GM12878 (cell line): ENCODE results near the gene ABCB7. TPM values are rescaled to one million over a fixed set of nuclear protein-coding genes. Genes with fewer than 3 reads are reported as not detected.

ENCODE experiments used
- ATAC-seq: fragments of 200-7000 bp; cut with Tn5 transposase; 3 replicates; pipeline ENCODE4 v1.9.1; 2020; ENCODE audit warnings: mild to moderate bottlenecking, moderate library complexity
- BruUV-seq: library from RNA; stranded (reverse); fragments of 400-500 nt; replicated peaks from 2 replicates; lab custom pipeline; 2021; lab: Mats Ljungman, UMichigan
- CTCF ChIA-PET: fragments of 300-600 bp; sonication (Branson Sonifier 250); formaldehyde crosslinking; extraction: SDS; loops from one replicate; lab custom pipeline; 2021; ENCODE audit warnings: inconsistent platforms; lab: Yijun Ruan, JAX
- POLR2A ChIA-PET: fragments of 350-600 bp; formaldehyde crosslinking; extraction: SDS; loops from one replicate; lab custom pipeline; 2021; ENCODE audit warnings: inconsistent platforms; lab: Charles Lee
- RAD21 ChIA-PET: fragments of 300-600 bp; sonication (Branson Sonifier 250); formaldehyde crosslinking; loops from one replicate; lab custom pipeline; 2023; ENCODE audit warnings: antibody characterized with exemption; ENCODE audit not compliant: unreplicated experiment; lab: Charles Lee
- SMC1A ChIA-PET: fragments of 300-600 bp; sonication (Branson Sonifier 250); formaldehyde crosslinking; loops from one replicate; lab custom pipeline; 2023; ENCODE audit not compliant: unreplicated experiment, uncharacterized antibody; lab: Charles Lee
- DNase-seq: peaks from one replicate; pipeline ENCODE4 v3.0.0-alpha.2; 2011; ENCODE audit warnings: low read depth, low spot score
- FAIRE-seq: peaks from 3 replicates; lab custom pipeline; 2011; peaks lifted over from hg19 to GRCh38; lab: Jason Lieb, UNC
- H2AFZ ChIP-seq: 2 replicates; pipeline ENCODE4 v1.6.0; 2011; ENCODE audit warnings: low read depth, low read length, control low read depth; ENCODE audit not compliant: control insufficient read depth
- H3K27ac ChIP-seq: 2 replicates; pipeline ENCODE4 v1.5.1; 2011; ENCODE audit warnings: control low read depth; ENCODE audit not compliant: control insufficient read depth, insufficient read depth
- H3K27me3 ChIP-seq, 2 experiments: replicated peaks in 1 of 2; 2 replicates each; pipeline versions ENCODE4 v1.6.0 to v1.6.1; 2011; ENCODE audit warnings: low read length in 1 of 2; ENCODE audit not compliant: control insufficient read depth in 2 of 2, insufficient read depth in 2 of 2
- H3K36me3 ChIP-seq, 2 experiments: 2 replicates each; pipeline ENCODE4 v1.5.1; 2011; ENCODE audit warnings: low read length in 1 of 2; ENCODE audit not compliant: control insufficient read depth in 2 of 2, insufficient read depth in 2 of 2
- H3K4me1 ChIP-seq: 2 replicates; pipeline ENCODE4 v1.6.1; 2011; ENCODE audit warnings: mild to moderate bottlenecking, low read length, moderate library complexity, mixed read lengths; ENCODE audit not compliant: control insufficient read depth, insufficient read depth
- H3K4me2 ChIP-seq: 2 replicates; pipeline ENCODE4 v1.6.0; 2011; ENCODE audit warnings: control low read depth; ENCODE audit not compliant: control insufficient read depth, insufficient read depth
- H3K4me3 ChIP-seq: fragments of 200-600 bp; sonication (generic); 2 replicates; pipeline ENCODE4 v1.5.1; 2016
- H3K79me2 ChIP-seq: 2 replicates; pipeline ENCODE4 v1.6.0; 2011; ENCODE audit warnings: low read length; ENCODE audit not compliant: control insufficient read depth, insufficient read depth
- H3K9ac ChIP-seq: 2 replicates; pipeline ENCODE4 v1.8.0; 2011; ENCODE audit warnings: low read length, control low read depth, mixed read lengths; ENCODE audit not compliant: control insufficient read depth, insufficient read depth
- H3K9me3 ChIP-seq: replicated peaks from 3 replicates; pipeline ENCODE4 v1.5.1; 2011; ENCODE audit warnings: mild to moderate bottlenecking, low read length; ENCODE audit not compliant: control insufficient read depth, insufficient read depth
- H4K20me1 ChIP-seq: 2 replicates; pipeline ENCODE4 v1.6.0; 2011; ENCODE audit not compliant: control insufficient read depth, insufficient read depth
- BCL11A ChIP-seq: IDR thresholded peaks from 2 replicates; pipeline ENCODE4 v1.6.1; 2011; ENCODE audit warnings: low read depth, low read length
- CHD2 ChIP-seq: IDR thresholded peaks from 2 replicates; pipeline ENCODE4 v1.6.1; 2011; ENCODE audit warnings: low read depth, low read length, improper control_type of control experiment, borderline replicate concordance
- CREM ChIP-seq: IDR thresholded peaks from 2 replicates; pipeline ENCODE4 v1.6.1; 2014; ENCODE audit warnings: antibody characterized with exemption, low read depth
- CTCF ChIP-seq, 3 experiments: IDR thresholded peaks in 2 of 3; conservative IDR thresholded peaks in 1 of 3; 2 replicates each; pipeline ENCODE4 v1.5.1; 2011; ENCODE audit warnings: low read depth in 3 of 3, low read length in 3 of 3, mild to moderate bottlenecking in 3 of 3, control low read depth in 2 of 3, moderate library complexity in 2 of 3, inconsistent platforms in 1 of 3, mixed read lengths in 1 of 3; ENCODE audit not compliant: control insufficient read depth in 2 of 3, insufficient read depth in 1 of 3; ENCODE audit errors: extremely low read depth in 1 of 3
- ETV6 ChIP-seq, 2 experiments: fragments of 450-650 bp in 1 of 2; IDR thresholded peaks in 1 of 2; conservative IDR thresholded peaks in 1 of 2; 2 replicates each; pipeline ENCODE4 v1.6.1; 2014; ENCODE audit warnings: antibody characterized with exemption in 1 of 2, borderline replicate concordance in 1 of 2, low read depth in 1 of 2, mild to moderate bottlenecking in 1 of 2, moderate library complexity in 1 of 2
- FOXK2 ChIP-seq: fragments of 450-650 bp; IDR thresholded peaks from 2 replicates; pipeline ENCODE4 v1.6.1; 2017; ENCODE audit warnings: mild to moderate bottlenecking, moderate library complexity
- HDAC2 ChIP-seq: fragments of 200-600 bp; sonication (generic); IDR thresholded peaks from 2 replicates; pipeline ENCODE4 v1.6.1; 2017
- LARP7 ChIP-seq: fragments of 450-650 bp; IDR thresholded peaks from 2 replicates; pipeline ENCODE4 v1.6.1; 2017; ENCODE audit warnings: mild to moderate bottlenecking
- MYB ChIP-seq: fragments of 150-350 bp; IDR thresholded peaks from 2 replicates; pipeline ENCODE4 v1.6.1; 2014; ENCODE audit warnings: mild to moderate bottlenecking, low read depth, low read length, borderline replicate concordance
- NFYA ChIP-seq: IDR thresholded peaks from 2 replicates; pipeline ENCODE4 v1.6.1; 2011; ENCODE audit warnings: low read depth, mild to moderate bottlenecking, low read length, improper control_type of control experiment, borderline replicate concordance
- RFX5 ChIP-seq: IDR thresholded peaks from 2 replicates; pipeline ENCODE4 v1.6.1; 2011; ENCODE audit warnings: low read depth, low read length, improper control_type of control experiment
- SP1 ChIP-seq: IDR thresholded peaks from one replicate; pipeline ENCODE4 v1.6.1; 2011; ENCODE audit warnings: low read depth, low read length
- TCF12 ChIP-seq: IDR thresholded peaks from 2 replicates; pipeline ENCODE4 v1.6.1; 2011; ENCODE audit warnings: low read depth, mild to moderate bottlenecking, low read length
- USF1 ChIP-seq: IDR thresholded peaks from 2 replicates; pipeline ENCODE4 v1.6.1; 2011; ENCODE audit warnings: borderline replicate concordance, low read depth, mild to moderate bottlenecking, moderate library complexity, mixed read lengths, low read length; ENCODE audit not compliant: insufficient read depth; ENCODE audit errors: extremely low read length
- ZBED1 ChIP-seq: IDR thresholded peaks from 2 replicates; pipeline ENCODE4 v1.6.1; 2016; ENCODE audit warnings: borderline replicate concordance
- ZNF217 ChIP-seq: fragments of 450-650 bp; IDR thresholded peaks from 2 replicates; pipeline ENCODE4 v1.6.1; 2017; ENCODE audit warnings: antibody characterized with exemption, mild to moderate bottlenecking
- ZNF687 ChIP-seq: fragments of 450-650 bp; IDR thresholded peaks from 2 replicates; pipeline ENCODE4 v1.6.1; 2017; ENCODE audit warnings: mild to moderate bottlenecking, moderate library complexity
- WGBS: methylation state at CpG from one replicate; pipeline ENCODE4 v1.1.6; 2016; ENCODE audit warnings: low lambda C conversion rate; ENCODE audit not compliant: insufficient replicate concordance, insufficient coverage; ENCODE audit errors: missing lambda C conversion rate; 5-methylcytosine and 5-hydroxymethylcytosine counted together
- in situ Hi-C: fragments of 300-500 bp; cut with MboI; formaldehyde crosslinking; loops from 9 replicates; pipeline ENCODE4 v1.14.3; 2018; ENCODE audit warnings: mixed read lengths
- intact Hi-C: fragments of 100-400 bp; cut with micrococcal nuclease; formaldehyde crosslinking; loops from one replicate; pipeline ENCODE4 v1.14.2; 2022; ENCODE audit not compliant: unreplicated experiment
- polyA plus RNA-seq, 11 experiments: library from polyadenylated mRNA; depleted of rRNA in 4 of 11; unstranded in 6 of 11; stranded (reverse) in 5 of 11; fragments of >200 nt; fragmentation: Nextera tagmentation in 4 of 11; fragmentation: Illumina TruSeq in 1 of 11; extraction: Ambion mirVana in 4 of 11; extraction: Trizol in 1 of 11; gene quantifications; 1 replicate in 1 of 11; 2 replicates in 10 of 11; pipeline versions ENCODE4 v1.2.1 to v1.2.3, GENCODE V29; 2011 to 2016; ENCODE audit warnings: inconsistent platforms in 2 of 11, missing spikeins in 2 of 11, low read depth in 1 of 11
- total RNA-seq, 4 experiments: library from RNA; depleted of rRNA in 3 of 4; stranded (reverse); fragments of >200 nt in 3 of 4; fragmentation: Illumina TruSeq in 1 of 4; extraction: Trizol in 1 of 4; gene quantifications; 2 replicates each; pipeline versions ENCODE4 v1.2.1 to v1.2.3, GENCODE V29; 2013 to 2021

Gene ABCB7
- total and polyA plus RNA-seq, 10 of the 15 experiments (the other 5 are each of a cell fraction or from before 2014, with no cell fraction given), result 16.8 to 62.7 (median 30.6) TPM

- H3K4me3 ChIP-seq, result no peak overlapping the region
- BruUV-seq, result no TSS peak
- intact Hi-C loops (loop anchor here (5.0 kb wide), 2 partner anchors 1108 to 1213 kb away; no protein-coding TSS in a partner anchor), in situ Hi-C loops (loop anchor here (25.0 kb wide), 2 partner anchors 1098 to 1223 kb away; no protein-coding TSS in a partner anchor)
- 43% methylated on average over 1 of the region's 1 CpG for WGBS
- no peaks in the 10 kb centered on the region; the same call in 2 of the 3 replicates for H3K9me3 ChIP-seq
- peak; percentile 83 for ATAC-seq
- FAIRE-seq, result no peak
- H3K9ac ChIP-seq, result no peak overlapping the region
- ChIA-PET POLR2A (no interaction called here), CTCF (interaction anchor here (0.7 to 1.1 kb wide), 3 partner anchors 17 to 204 kb away, joined by 3 read pairs; no protein-coding TSS in a partner anchor), RAD21 (no interaction called here), SMC1A (interaction anchor here (0.6 to 1.9 kb wide), 3 partner anchors 9 to 1100 kb away, joined by 3 to 4 read pairs (median 3); no protein-coding TSS in a partner anchor)
- no peaks in the 10 kb centered on the region for H4K20me1 ChIP-seq
- H3K36me3 ChIP-seq, result no peaks in the 10 kb centered on the region
- no peak overlapping the region for H2AFZ ChIP-seq
- H3K4me1 ChIP-seq, result no peaks in the 10 kb centered on the region
- H3K4me2 ChIP-seq, result no peak overlapping the region
- no peak overlapping the region for H3K27ac ChIP-seq
- peak; percentile 11 for DNase-seq
- no peaks in the 10 kb centered on the region for H3K27me3 ChIP-seq
- H3K79me2 ChIP-seq, result no peaks in the 10 kb centered on the region
- TF ChIP-seq ZBED1 (no peak), ETV6 (conservative IDR thresholded peaks at IDR 0.05 in 1 of 2, IDR thresholded peaks at IDR 0.05 in 1 of 2; ENCODE audit: borderline replicate concordance in 1 of 2, low read depth in 1 of 2) (no peak), CTCF (IDR thresholded peaks at IDR 0.05 in 2 of 3, conservative IDR thresholded peaks at IDR 0.05 in 1 of 3; ENCODE audit: control insufficient read depth in 2 of 3, extremely low read depth in 1 of 3, insufficient read depth in 1 of 3, low read depth in 3 of 3, low read length in 3 of 3) (peak; percentile 40 to 57 (median 42); a peak in 5 of 6 replicates), ZNF217 (no peak), USF1 (no peak), TCF12 (no peak), FOXK2 (no peak), MYB (no peak), SP1 (no peak), LARP7 (no peak), ZNF687 (no peak), NFYA (no peak), CREM (no peak), BCL11A (no peak), CHD2 (no peak), HDAC2 (no peak), RFX5 (no peak)
Observed at GRCh38 chrX:75038925-75039324, 117.2 kb downstream of the ABCB7 start.
